ENCODE results near the gene BTNL3.
"Not testable (repeated sequence)": the region's sequence is repeated elsewhere in the genome, so short reads cannot be mapped to it uniquely, and the experiment has no call there.

- TF ChIP-seq EZH2phosphoT487 (IDR thresholded peaks at IDR 0.05; ENCODE audit: low read depth, severe bottlenecking, unreplicated experiment); CTCF (IDR thresholded peaks at IDR 0.05; ENCODE audit: poor library complexity); EZH2 (IDR thresholded peaks at IDR 0.05; ENCODE audit: borderline replicate concordance): not testable (repeated sequence)
Measured at GRCh38 chr5:181045857-181046256, 57.2 kb downstream of the BTNL3 start.
